PC-3 (cell line): Measurements from ENCODE around the gene TRIB2. TPM values are rescaled to one million over a fixed set of nuclear protein-coding genes. Genes with fewer than 3 reads are reported as not detected.

Experiments
- ATAC-seq: fragments of 200-7000 bp; cut with Tn5 transposase; 2 replicates; pipeline ENCODE4 v1.9.1; 2020; ENCODE audit warnings: mild to moderate bottlenecking, moderate library complexity
- BruUV-seq: library from RNA; stranded (reverse); fragments of 400-500 nt; replicated peaks from 2 replicates; lab custom pipeline; 2021; lab: Mats Ljungman, UMichigan
- CTCF ChIA-PET: fragments of 300-600 bp; sonication (Branson Sonifier 250); formaldehyde crosslinking; loops from one replicate; lab custom pipeline; 2022; ENCODE audit warnings: antibody characterized with exemption; lab: Charles Lee
- POLR2A ChIA-PET: fragments of 300-600 bp; sonication (Branson Sonifier 250); formaldehyde crosslinking; loops from one replicate; lab custom pipeline; 2022; ENCODE audit warnings: antibody characterized with exemption; ENCODE audit not compliant: unreplicated experiment; lab: Charles Lee
- DNase-seq: peaks from one replicate; pipeline ENCODE4 v3.0.0-alpha.2; 2015
- H2AFZ ChIP-seq: fragments of 300-600 bp; sonication (generic); 2 replicates; pipeline ENCODE4 v1.6.0; 2016; ENCODE audit warnings: antibody characterized with exemption, low read length
- H3F3A ChIP-seq: fragments of 300-600 bp; sonication (generic); one replicate; pipeline ENCODE4 v1.6.0; 2017; ENCODE audit warnings: antibody characterized with exemption, low read length, control low read depth, mild to moderate bottlenecking; ENCODE audit not compliant: unreplicated experiment
- H3K27ac ChIP-seq: fragments of 300-600 bp; sonication (generic); 2 replicates; pipeline ENCODE4 v1.5.1; 2016; ENCODE audit warnings: mild to moderate bottlenecking, low read length
- H3K27me3 ChIP-seq: fragments of 300-600 bp; sonication (generic); 2 replicates; pipeline ENCODE4 v1.6.1; 2016; ENCODE audit warnings: low read length, mixed read lengths
- H3K36me3 ChIP-seq: fragments of 300-600 bp; sonication (generic); 2 replicates; pipeline ENCODE4 v1.6.1; 2016; ENCODE audit warnings: low read depth, mixed run types, low read length, mixed read lengths
- H3K4me1 ChIP-seq: fragments of 300-600 bp; sonication (generic); 2 replicates; pipeline ENCODE4 v1.5.1; 2016; ENCODE audit warnings: low read length; ENCODE audit not compliant: insufficient read depth
- H3K4me2 ChIP-seq: fragments of 300-600 bp; sonication (generic); 2 replicates; pipeline ENCODE4 v1.6.0; 2016; ENCODE audit warnings: low read length
- H3K4me3 ChIP-seq: fragments of 300-600 bp; sonication (generic); 2 replicates; pipeline ENCODE4 v1.5.1; 2016; ENCODE audit warnings: mild to moderate bottlenecking, low read length, mixed read lengths
- H3K79me2 ChIP-seq: fragments of 300-600 bp; sonication (generic); 2 replicates; pipeline ENCODE4 v1.6.1; 2017; ENCODE audit warnings: low read length, mixed read lengths
- H3K9ac ChIP-seq: fragments of 300-600 bp; sonication (generic); 2 replicates; pipeline ENCODE4 v1.6.0; 2016; ENCODE audit warnings: mild to moderate bottlenecking, low read length
- H3K9me2 ChIP-seq: fragments of 300-600 bp; sonication (generic); replicated peaks from 2 replicates; pipeline ENCODE4 v1.6.1; 2016; ENCODE audit warnings: mixed run types, low read length, mixed read lengths
- H3K9me3 ChIP-seq: fragments of 300-600 bp; sonication (generic); 2 replicates; pipeline ENCODE4 v1.6.1; 2016; ENCODE audit warnings: low read length, mixed read lengths
- H4K20me1 ChIP-seq: fragments of 300-600 bp; sonication (generic); 2 replicates; pipeline ENCODE4 v1.6.1; 2016; ENCODE audit warnings: low read length, mixed read lengths
- CTCF ChIP-seq: fragments of 300-600 bp; sonication (generic); conservative IDR thresholded peaks from 2 replicates; pipeline ENCODE4 v1.5.1; 2017; ENCODE audit warnings: antibody characterized with exemption, low read depth, mild to moderate bottlenecking, low read length
- EZH2 ChIP-seq: fragments of 300-600 bp; sonication (generic); IDR thresholded peaks from one replicate; pipeline ENCODE4 v1.6.1; 2017; ENCODE audit warnings: antibody characterized with exemption, mild to moderate bottlenecking, low read length; ENCODE audit not compliant: unreplicated experiment
- EZH2phosphoT487 ChIP-seq: fragments of 300-600 bp; sonication (generic); IDR thresholded peaks from 2 replicates; pipeline ENCODE4 v1.6.1; 2018; ENCODE audit warnings: mild to moderate bottlenecking, antibody characterized with exemption, low read length, borderline replicate concordance
- intact Hi-C: fragments of 100-400 bp; cut with micrococcal nuclease; formaldehyde crosslinking; loops from 2 replicates; pipeline ENCODE4 v1.9.0; 2023
- total RNA-seq: library from RNA; depleted of rRNA; stranded (reverse); fragments of >200 nt; gene quantifications from 2 replicates; pipeline ENCODE4 v1.2.3, GENCODE V29; 2014

TRIB2 gene
- total RNA-seq, 1 experiment from 2014 or later = 35.2 TPM

DNA sequence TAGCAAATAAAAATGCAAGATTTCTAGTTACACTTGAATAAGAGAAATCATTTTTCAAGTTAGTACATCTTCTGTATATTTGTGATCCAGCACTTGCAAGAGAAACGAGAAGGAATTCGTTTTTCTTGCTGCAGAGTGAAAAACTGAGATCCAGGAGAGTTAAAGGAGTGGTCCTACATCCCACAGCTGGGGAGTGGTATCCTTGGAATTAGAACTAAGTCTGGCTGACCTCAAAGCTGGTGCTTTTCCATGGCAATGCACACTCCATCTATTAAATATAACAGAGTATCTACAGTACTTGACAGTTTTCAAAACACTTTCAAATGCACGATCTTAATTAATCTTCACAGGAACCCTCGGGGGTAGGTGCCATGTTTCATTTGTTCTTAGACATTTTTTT lies 46.8 kb downstream of the TRIB2 start:
- intact Hi-C loops = no loop called here
- DNase-seq = no peak
- BruUV-seq = no TSS peak
- no peak overlapping the region for H3K4me2 ChIP-seq
- H3K9ac ChIP-seq = no peak overlapping the region
- ChIA-PET CTCF (interaction anchor here (0.7 kb wide), 1 partner anchor 70 kb away, joined by 3 read pairs; no protein-coding TSS in a partner anchor), POLR2A (no interaction called here)
- no peaks in the 10 kb centered on the region for H3K79me2 ChIP-seq
- H3F3A ChIP-seq = no peaks in the 10 kb centered on the region
- no peak overlapping the region for H2AFZ ChIP-seq
- ATAC-seq = no peak
- no peaks in the 10 kb centered on the region for H4K20me1 ChIP-seq
- TF ChIP-seq CTCF = no peak
- no peak for TF ChIP-seq EZH2phosphoT487
- TF ChIP-seq EZH2 = no peak
- H3K9me2 ChIP-seq = 0 out of 2 replicates have a peak, but pooled peaks cover 3% of the 10 kb centered on the region
- H3K9me3 ChIP-seq = no peaks in the 10 kb centered on the region
- no peak overlapping the region for H3K4me3 ChIP-seq
- peaks cover 12% of the 10 kb centered on the region for H3K4me1 ChIP-seq
- H3K27ac ChIP-seq = no peak overlapping the region
- no peaks in the 10 kb centered on the region for H3K36me3 ChIP-seq
- H3K27me3 ChIP-seq = no peaks in the 10 kb centered on the region

DNA sequence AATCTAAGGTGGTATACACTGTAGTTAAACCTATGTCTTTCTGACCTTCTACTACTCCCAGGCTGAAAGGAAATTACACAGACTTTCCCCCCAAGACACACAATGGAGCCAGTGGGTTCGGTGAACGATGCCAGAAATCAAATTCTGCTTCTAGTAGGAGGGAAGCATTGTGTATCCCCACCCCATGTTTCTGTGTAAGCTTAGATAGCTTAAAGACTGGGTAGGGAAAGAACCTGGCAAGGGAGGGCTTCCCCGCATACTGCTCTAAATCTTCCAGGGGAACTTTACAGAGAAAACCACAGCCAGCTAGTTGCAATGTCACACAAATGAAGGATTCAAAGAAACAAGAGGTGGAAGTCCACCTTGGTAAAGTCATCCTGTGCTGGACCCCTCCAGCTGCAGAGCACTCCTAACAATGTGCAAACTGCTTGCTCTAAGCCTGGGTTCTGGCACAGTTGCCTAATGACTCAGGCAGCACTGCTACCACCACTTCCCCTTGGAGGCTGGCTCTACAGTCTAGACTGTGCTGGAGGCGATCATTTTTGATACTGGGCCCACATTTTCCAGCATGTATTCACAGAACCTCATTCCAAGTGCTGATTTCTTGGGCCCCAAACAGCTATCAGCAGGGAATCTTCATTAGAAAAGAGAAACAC lies 47.5 kb downstream of the TRIB2 start:
- Histone ChIP-seq H3K9ac (no peak overlapping the region), H3K36me3 (no peaks in the 10 kb centered on the region), H4K20me1 (no peaks in the 10 kb centered on the region), H3K4me2 (no peak overlapping the region), H3K4me1 (peaks cover 7% of the 10 kb centered on the region), H3K79me2 (no peaks in the 10 kb centered on the region), H3K9me2 (0 out of 2 replicates have a peak, but pooled peaks cover 3% of the 10 kb centered on the region), H3K27ac (no peak overlapping the region), H3K4me3 (no peak overlapping the region), H2AFZ (no peak overlapping the region), H3F3A (no peaks in the 10 kb centered on the region), H3K9me3 (no peaks in the 10 kb centered on the region), H3K27me3 (0 out of 2 replicates have a peak, but pooled peaks cover 3% of the 10 kb centered on the region)
- ChIA-PET POLR2A (no interaction called here), CTCF (no interaction called here)
- no TSS peak for BruUV-seq
- ATAC-seq (0 out of 2 replicates have a peak, but pooled peaks have one; percentile 18), DNase-seq (no peak)
- intact Hi-C loops = no loop called here
- TF ChIP-seq CTCF (no peak), EZH2phosphoT487 (no peak), EZH2 (no peak)

DNA sequence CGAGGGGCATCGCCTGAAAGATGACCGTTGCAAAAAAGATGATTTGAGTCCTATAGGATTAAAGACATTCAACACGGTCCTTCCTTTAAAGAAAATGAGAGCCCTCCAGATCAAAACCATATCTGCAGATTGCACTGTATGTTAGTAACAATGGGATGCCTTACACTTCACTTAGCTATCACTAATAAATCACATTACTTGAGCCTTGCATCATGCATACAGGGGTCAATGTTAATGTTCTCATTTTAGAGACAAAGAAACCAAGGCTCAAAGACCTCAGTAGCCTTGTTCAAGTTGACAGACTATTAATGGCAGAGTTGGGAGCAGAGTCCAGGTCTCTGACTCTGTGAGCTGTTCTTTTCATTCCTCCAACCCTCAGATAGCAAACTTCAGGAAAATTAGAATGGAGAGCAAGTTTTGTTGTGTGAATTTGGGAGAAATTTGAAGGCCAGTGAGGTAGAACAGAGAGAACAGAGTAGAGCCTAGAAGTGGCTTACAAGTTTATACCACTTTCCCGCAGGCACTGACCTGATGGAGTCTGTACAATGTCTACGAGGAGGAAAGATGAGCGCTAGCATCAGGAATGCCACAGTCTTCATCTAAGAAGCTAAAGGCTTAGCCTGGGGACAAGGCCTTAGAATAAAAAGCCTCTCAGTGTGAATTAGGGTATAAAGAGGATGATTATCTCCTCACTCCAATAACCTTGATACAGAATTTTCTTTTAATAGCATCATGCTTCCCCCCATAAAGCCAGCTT lies 48.3 kb downstream of the TRIB2 start:
- H3K79me2 ChIP-seq = no peaks in the 10 kb centered on the region
- H3K4me3 ChIP-seq = no peak overlapping the region
- H3K9ac ChIP-seq = no peak overlapping the region
- TF ChIP-seq CTCF (no peak), EZH2phosphoT487 (no peak)
- H2AFZ ChIP-seq = no peak overlapping the region
- intact Hi-C loops = no loop called here
- H3K9me2 ChIP-seq = no peaks in the 10 kb centered on the region
- no TSS peak for BruUV-seq
- no peaks in the 10 kb centered on the region for H3K9me3 ChIP-seq
- 0 out of 2 replicates have a peak, but pooled peaks cover 7% of the 10 kb centered on the region for H3K27me3 ChIP-seq
- ATAC-seq (no peak), DNase-seq (no peak)
- no peaks in the 10 kb centered on the region for H4K20me1 ChIP-seq
- no peaks in the 10 kb centered on the region for H3K36me3 ChIP-seq
- no peak overlapping the region for H3K4me2 ChIP-seq
- no peak overlapping the region for H3K27ac ChIP-seq
- no peaks in the 10 kb centered on the region for H3F3A ChIP-seq
- H3K4me1 ChIP-seq = no peaks in the 10 kb centered on the region
- CTCF ChIA-PET = no interaction called here
- POLR2A ChIA-PET = no interaction called here
